ENCODE data around the gene R3HCC1L.
"Not testable (repeated sequence)": the region's sequence is repeated elsewhere in the genome, so short reads cannot be mapped to it uniquely, and the experiment has no call there.

R3HCC1L gene

DNA sequence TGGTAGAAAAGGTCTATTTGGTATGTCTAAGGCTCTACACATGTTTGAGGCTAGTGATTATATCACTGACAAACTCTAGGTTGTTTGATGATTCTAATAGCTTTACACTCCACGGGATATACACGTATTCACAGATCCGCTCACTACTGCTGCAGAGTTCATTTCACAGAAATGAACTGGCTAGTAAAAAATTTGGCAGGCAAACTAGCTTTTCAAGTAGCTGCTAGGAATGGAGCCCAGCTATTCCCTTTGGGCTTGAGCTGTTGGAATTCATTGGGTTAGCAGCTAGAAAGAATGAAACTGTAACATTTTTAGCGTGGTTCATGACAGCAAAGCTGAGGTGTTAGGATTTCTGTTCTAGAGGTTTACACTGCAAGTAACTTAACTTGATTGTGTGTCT lies 37.6 kb downstream of the R3HCC1L start:
- no peak for DNase-seq (ENCODE audit: low read depth)
- TF ChIP-seq MYC (IDR thresholded peaks at IDR 0.05; ENCODE audit: low read depth, low read length) (no peak), POLR2A (IDR thresholded peaks at IDR 0.05; ENCODE audit: extremely low read depth, insufficient read length) (no peak), CTCF (IDR thresholded peaks at IDR 0.05; ENCODE audit: low read depth, low read length) (no peak)
- TF ChIP-seq, protein P1, sequence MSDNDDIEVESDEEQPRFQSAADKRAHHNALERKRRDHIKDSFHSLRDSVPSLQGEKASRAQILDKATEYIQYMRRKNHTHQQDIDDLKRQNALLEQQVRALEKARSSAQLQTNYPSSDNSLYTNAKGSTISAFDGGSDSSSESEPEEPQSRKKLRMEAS (IDR thresholded peaks at IDR 0.05; ENCODE audit: low read depth, low read length) = no peak

DNA sequence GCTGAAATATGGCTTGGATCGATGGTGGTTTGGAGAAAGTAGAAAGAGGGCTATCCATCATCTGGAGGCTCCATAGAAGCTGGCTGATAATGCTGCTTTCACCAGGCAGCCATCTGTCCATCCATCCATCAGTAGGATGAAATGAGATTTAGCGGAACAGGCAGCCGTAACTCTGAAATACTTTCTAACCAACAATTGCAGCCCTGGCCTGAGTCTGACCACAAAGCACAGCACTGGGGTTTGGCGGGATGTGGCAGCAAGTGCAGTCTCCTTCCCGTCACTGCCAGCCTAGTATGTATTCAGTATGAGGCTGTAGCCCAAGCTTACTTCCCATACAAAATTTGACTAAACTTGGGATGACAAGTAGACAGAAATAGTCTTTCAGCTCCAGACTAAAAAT lies 38.0 kb downstream of the R3HCC1L start:
- TF ChIP-seq, protein P1 (IDR thresholded peaks at IDR 0.05; ENCODE audit: low read depth, low read length) = no peak
- TF ChIP-seq POLR2A (IDR thresholded peaks at IDR 0.05; ENCODE audit: extremely low read depth, insufficient read length) (no peak), MYC (IDR thresholded peaks at IDR 0.05; ENCODE audit: low read depth, low read length) (no peak), CTCF (IDR thresholded peaks at IDR 0.05; ENCODE audit: low read depth, low read length) (no peak)
- no peak for DNase-seq (ENCODE audit: low read depth)
- no peak overlapping the region for H3K4me3 ChIP-seq (ENCODE audit: low read depth, low read length)

More for the DNA sequence above, 37.6 kb downstream of the R3HCC1L start:
- H3K4me3 ChIP-seq (ENCODE audit: low read depth, low read length) = no peak overlapping the region

- TF ChIP-seq MYC (IDR thresholded peaks at IDR 0.05; ENCODE audit: low read depth, low read length) = no peak
- TF ChIP-seq, protein P1 (IDR thresholded peaks at IDR 0.05; ENCODE audit: low read depth, low read length) = no peak
- no peak for TF ChIP-seq POLR2A (IDR thresholded peaks at IDR 0.05; ENCODE audit: extremely low read depth, insufficient read length)
- no peak for TF ChIP-seq CTCF (IDR thresholded peaks at IDR 0.05; ENCODE audit: low read depth, low read length)
- no peak for DNase-seq (ENCODE audit: low read depth)
- no peak overlapping the region for H3K4me3 ChIP-seq (ENCODE audit: low read depth, low read length)
Measured at GRCh38 chr10:98173260-98173659, 38.8 kb downstream of the R3HCC1L start.

DNA sequence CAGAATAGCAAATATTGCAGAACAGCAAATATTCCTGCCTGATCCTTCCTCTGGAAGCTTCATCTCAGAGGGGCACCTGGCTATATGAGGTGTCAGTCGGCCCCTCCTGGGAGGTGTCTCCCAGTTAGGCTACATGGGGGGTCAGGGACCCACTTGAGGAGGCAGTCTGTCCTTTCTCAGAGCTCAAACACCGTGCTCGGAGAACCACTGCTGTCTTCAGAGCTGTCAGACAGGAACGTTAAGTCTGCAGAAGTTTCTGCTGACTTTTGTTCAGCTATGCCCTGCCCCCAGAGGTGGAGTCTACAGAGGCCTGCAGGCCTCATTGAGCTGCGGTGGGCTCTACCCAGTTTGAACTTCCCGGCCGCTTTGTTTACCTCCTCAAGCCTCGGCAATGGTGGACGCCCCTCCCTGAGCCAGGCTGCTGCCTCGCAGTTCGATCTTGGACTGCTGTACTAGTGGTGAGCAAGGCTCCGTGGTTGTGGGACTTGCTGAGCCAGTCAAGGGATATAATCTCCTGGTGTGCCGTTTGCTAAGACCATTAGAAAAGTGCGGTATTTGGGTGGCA lies 48.0 kb downstream of the R3HCC1L start:
- H3K4me3 ChIP-seq (ENCODE audit: low read depth, low read length); DNase-seq (ENCODE audit: low read depth): not testable (repeated sequence)

GRCh38 chr10:98186681-98187080 lies 52.2 kb downstream of the R3HCC1L start:
- TF ChIP-seq, protein P1 (IDR thresholded peaks at IDR 0.05; ENCODE audit: low read depth, low read length) = no peak
- TF ChIP-seq POLR2A (IDR thresholded peaks at IDR 0.05; ENCODE audit: extremely low read depth, insufficient read length) = no peak
- TF ChIP-seq CTCF (IDR thresholded peaks at IDR 0.05; ENCODE audit: low read depth, low read length) = no peak
- TF ChIP-seq MYC (IDR thresholded peaks at IDR 0.05; ENCODE audit: low read depth, low read length) = no peak
- no peak overlapping the region for H3K4me3 ChIP-seq (ENCODE audit: low read depth, low read length)
- DNase-seq (ENCODE audit: low read depth) = no peak

GRCh38 chr10:98190773-98191172 lies 56.3 kb downstream of the R3HCC1L start:
- DNase-seq (ENCODE audit: low read depth); H3K4me3 ChIP-seq (ENCODE audit: low read depth, low read length): not testable (repeated sequence)

DNA sequence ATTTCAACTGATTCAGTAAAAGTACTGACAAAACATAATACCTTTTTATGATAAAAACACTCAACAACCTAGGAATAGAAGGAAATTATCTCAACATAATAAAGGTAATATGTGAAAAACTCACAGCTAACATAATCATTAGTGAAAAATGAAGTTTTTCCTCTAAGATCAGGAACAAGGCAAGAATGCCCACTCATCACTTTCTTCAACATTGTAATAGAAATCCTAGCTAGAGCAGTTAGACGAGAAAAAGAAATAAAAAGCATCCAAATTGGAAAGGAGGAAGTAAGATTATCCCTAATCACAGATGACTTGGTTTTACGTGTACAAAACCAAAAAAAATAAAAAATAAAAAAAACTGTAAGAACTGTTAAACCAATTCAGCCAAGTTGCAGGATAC lies 58.6 kb downstream of the R3HCC1L start:
- TF ChIP-seq, protein P1 (IDR thresholded peaks at IDR 0.05; ENCODE audit: low read depth, low read length) = no peak
- TF ChIP-seq POLR2A (IDR thresholded peaks at IDR 0.05; ENCODE audit: extremely low read depth, insufficient read length) (no peak), MYC (IDR thresholded peaks at IDR 0.05; ENCODE audit: low read depth, low read length) (no peak), CTCF (IDR thresholded peaks at IDR 0.05; ENCODE audit: low read depth, low read length) (no peak)
- no peak overlapping the region for H3K4me3 ChIP-seq (ENCODE audit: low read depth, low read length)
- DNase-seq (ENCODE audit: low read depth) = no peak

Data from NB4 (cell line).